Activated B cell treated with CpG ODN at 0.5 μM for 24 hours (primary cell): ENCODE data around the gene PARVB. TPM values are rescaled to one million over a fixed set of nuclear protein-coding genes. Genes with fewer than 3 reads are reported as not detected.

ENCODE experiments used
- ATAC-seq: fragments of 200-7000 bp; cut with Tn5 transposase; one replicate; pipeline ENCODE4 v1.10.0; 2021; ENCODE audit warnings: low read depth, mild to moderate bottlenecking, moderate library complexity
- CTCF ChIA-PET: fragments of 350-600 bp; sonication (Branson Sonifier 250); formaldehyde crosslinking; loops from one replicate; lab custom pipeline; 2021; ENCODE audit warnings: antibody characterized with exemption; lab: Charles Lee
- POLR2A ChIA-PET: fragments of 350-600 bp; sonication (Branson Sonifier 250); formaldehyde crosslinking; loops from one replicate; lab custom pipeline; 2021; ENCODE audit warnings: antibody characterized with exemption; lab: Charles Lee
- DNase-seq: peaks from one replicate; pipeline ENCODE4 v3.0.0; 2022
- H3K27ac Mint-ChIP-seq: one replicate; pipeline ENCODE4 v1.8.0; 2020; ENCODE audit warnings: mixed read lengths
- H3K27me3 Mint-ChIP-seq: one replicate; pipeline ENCODE4 v1.8.0; 2021; ENCODE audit warnings: mixed read lengths
- H3K36me3 Mint-ChIP-seq: one replicate; pipeline ENCODE4 v1.8.0; 2021; ENCODE audit warnings: low read depth, mixed read lengths
- H3K4me1 Mint-ChIP-seq: one replicate; pipeline ENCODE4 v1.8.0; 2021; ENCODE audit warnings: mixed read lengths
- H3K4me3 Mint-ChIP-seq: one replicate; pipeline ENCODE4 v1.8.0; 2020; ENCODE audit warnings: mild to moderate bottlenecking, mixed read lengths
- H3K9me3 Mint-ChIP-seq: one replicate; pipeline ENCODE4 v1.8.0; 2020; ENCODE audit warnings: mixed read lengths
- intact Hi-C: fragments of 100-400 bp; cut with micrococcal nuclease; formaldehyde crosslinking; loops from one replicate; pipeline ENCODE4 v1.15.1; 2024
- total RNA-seq: library from RNA; stranded (reverse); gene quantifications from 2 replicates; pipeline ENCODE4 v1.2.3, GENCODE V29; 2022
- TF ChIP-seq, protein P1 (sequence below): fragments of 200-600 bp; IDR thresholded peaks from one replicate; pipeline ENCODE4 v1.8.0; 2022; ENCODE audit warnings: antibody characterized with exemption, mild to moderate bottlenecking

The PARVB gene
- total RNA-seq, 1 donor from 2014 or later, result 53.5 TPM

DNA sequence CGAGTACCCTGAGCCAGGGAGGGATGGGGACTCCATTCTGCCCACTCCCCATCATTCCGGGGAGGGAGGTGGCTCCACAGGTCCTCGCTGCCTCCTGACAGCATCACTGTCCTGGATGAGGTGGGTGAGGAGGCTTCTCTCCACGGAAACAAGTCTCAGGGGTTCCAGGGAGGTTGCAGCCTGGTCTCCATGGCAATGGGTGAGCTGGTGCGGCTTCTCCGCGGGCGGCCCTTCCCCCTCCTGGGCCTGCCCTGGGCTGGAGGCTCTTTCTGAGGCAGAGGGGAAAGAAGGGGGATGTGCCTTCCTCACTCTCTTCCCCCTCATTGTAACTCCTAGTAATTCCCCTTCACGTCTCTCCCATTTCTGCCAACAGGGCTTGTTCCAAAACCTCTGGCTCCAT is 119.5 kb downstream of the PARVB start:
- ATAC-seq (no peak), DNase-seq (no peak)
- ChIA-PET POLR2A (no interaction called here), CTCF (no interaction called here)
- TF ChIP-seq, protein P1, sequence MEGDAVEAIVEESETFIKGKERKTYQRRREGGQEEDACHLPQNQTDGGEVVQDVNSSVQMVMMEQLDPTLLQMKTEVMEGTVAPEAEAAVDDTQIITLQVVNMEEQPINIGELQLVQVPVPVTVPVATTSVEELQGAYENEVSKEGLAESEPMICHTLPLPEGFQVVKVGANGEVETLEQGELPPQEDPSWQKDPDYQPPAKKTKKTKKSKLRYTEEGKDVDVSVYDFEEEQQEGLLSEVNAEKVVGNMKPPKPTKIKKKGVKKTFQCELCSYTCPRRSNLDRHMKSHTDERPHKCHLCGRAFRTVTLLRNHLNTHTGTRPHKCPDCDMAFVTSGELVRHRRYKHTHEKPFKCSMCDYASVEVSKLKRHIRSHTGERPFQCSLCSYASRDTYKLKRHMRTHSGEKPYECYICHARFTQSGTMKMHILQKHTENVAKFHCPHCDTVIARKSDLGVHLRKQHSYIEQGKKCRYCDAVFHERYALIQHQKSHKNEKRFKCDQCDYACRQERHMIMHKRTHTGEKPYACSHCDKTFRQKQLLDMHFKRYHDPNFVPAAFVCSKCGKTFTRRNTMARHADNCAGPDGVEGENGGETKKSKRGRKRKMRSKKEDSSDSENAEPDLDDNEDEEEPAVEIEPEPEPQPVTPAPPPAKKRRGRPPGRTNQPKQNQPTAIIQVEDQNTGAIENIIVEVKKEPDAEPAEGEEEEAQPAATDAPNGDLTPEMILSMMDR, result no peak
- H3K4me3 Mint-ChIP-seq, result no peak overlapping the region
- H3K27ac Mint-ChIP-seq, result no peak overlapping the region
- peaks cover 4% of the 10 kb centered on the region for H3K4me1 Mint-ChIP-seq
- no peaks in the 10 kb centered on the region for H3K27me3 Mint-ChIP-seq
- no peaks in the 10 kb centered on the region for H3K9me3 Mint-ChIP-seq
- H3K36me3 Mint-ChIP-seq, result peaks cover 66% of the 10 kb centered on the region
- intact Hi-C loops, result no loop called here

GRCh38 chr22:44144046-44144569 is 120.0 kb downstream of the PARVB start:
- peaks cover 4% of the 10 kb centered on the region for H3K4me1 Mint-ChIP-seq
- intact Hi-C loops, result no loop called here
- no peak overlapping the region for H3K27ac Mint-ChIP-seq
- H3K36me3 Mint-ChIP-seq, result peaks cover 63% of the 10 kb centered on the region
- H3K9me3 Mint-ChIP-seq, result no peaks in the 10 kb centered on the region
- TF ChIP-seq, protein P1, result no peak
- ChIA-PET POLR2A (no interaction called here), CTCF (no interaction called here)
- no peaks in the 10 kb centered on the region for H3K27me3 Mint-ChIP-seq
- H3K4me3 Mint-ChIP-seq, result no peak overlapping the region
- DNase-seq, result no peak
- ATAC-seq, result no peak

- POLR2A ChIA-PET, result no interaction called here
- no peak for DNase-seq
- TF ChIP-seq, protein P1, result no peak
- ATAC-seq, result no peak
- intact Hi-C loops, result no loop called here
- H3K4me1 Mint-ChIP-seq, result peaks cover 4% of the 10 kb centered on the region
- peaks cover 61% of the 10 kb centered on the region for H3K36me3 Mint-ChIP-seq
- H3K27ac Mint-ChIP-seq, result no peak overlapping the region
- no peaks in the 10 kb centered on the region for H3K27me3 Mint-ChIP-seq
- no peak overlapping the region for H3K4me3 Mint-ChIP-seq
- no peaks in the 10 kb centered on the region for H3K9me3 Mint-ChIP-seq
- CTCF ChIA-PET, result no interaction called here
Measured at GRCh38 chr22:44145544-44145943, 121.4 kb downstream of the PARVB start.

GRCh38 chr22:44146088-44146861 is 122.2 kb downstream of the PARVB start:
- ATAC-seq, result no peak
- DNase-seq, result no peak
- Mint-ChIP-seq H3K9me3 (no peaks in the 10 kb centered on the region), H3K36me3 (peaks cover 60% of the 10 kb centered on the region), H3K4me3 (no peak overlapping the region), H3K27ac (no peak overlapping the region), H3K4me1 (peaks cover 4% of the 10 kb centered on the region), H3K27me3 (no peaks in the 10 kb centered on the region)
- intact Hi-C loops, result no loop called here
- CTCF ChIA-PET, result no interaction called here
- POLR2A ChIA-PET, result no interaction called here
- TF ChIP-seq, protein P1, result no peak

GRCh38 chr22:44147008-44147645 is 123.0 kb downstream of the PARVB start:
- H3K9me3 Mint-ChIP-seq, result no peaks in the 10 kb centered on the region
- CTCF ChIA-PET, result no interaction called here
- no peak overlapping the region for H3K27ac Mint-ChIP-seq
- intact Hi-C loops, result no loop called here
- H3K4me3 Mint-ChIP-seq, result no peak overlapping the region
- no peak for ATAC-seq
- H3K36me3 Mint-ChIP-seq, result peaks cover 61% of the 10 kb centered on the region
- no peak for DNase-seq
- POLR2A ChIA-PET, result no interaction called here
- TF ChIP-seq, protein P1, result no peak
- no peaks in the 10 kb centered on the region for H3K27me3 Mint-ChIP-seq
- H3K4me1 Mint-ChIP-seq, result peaks cover 4% of the 10 kb centered on the region
